KMS-11 (cell line): ENCODE results near the gene OLFML2B.
A peak's percentile ranks its signal among the peaks of the same experiment; 100 is the strongest.

Experiments
- H2AFZ ChIP-seq: fragments of 200-600 bp; sonication (generic); 2 replicates; pipeline ENCODE4 v1.6.1; 2016; ENCODE audit warnings: antibody characterized with exemption, mixed run types, low read depth
- H3K27ac ChIP-seq: fragments of 200-600 bp; sonication (generic); 2 replicates; pipeline ENCODE4 v1.6.1; 2016; ENCODE audit warnings: mild to moderate bottlenecking, mixed run types
- H3K27me3 ChIP-seq: fragments of 200-600 bp; sonication (generic); 2 replicates; pipeline ENCODE4 v1.6.1; 2017; ENCODE audit warnings: mild to moderate bottlenecking, low read depth, mixed run types, moderate library complexity; ENCODE audit not compliant: insufficient read depth
- H3K36me3 ChIP-seq: fragments of 200-600 bp; sonication (generic); 2 replicates; pipeline ENCODE4 v1.6.1; 2017; ENCODE audit warnings: mild to moderate bottlenecking, mixed run types; ENCODE audit not compliant: insufficient read depth
- H3K4me1 ChIP-seq: fragments of 200-600 bp; sonication (generic); 2 replicates; pipeline ENCODE4 v1.6.1; 2016; ENCODE audit warnings: mild to moderate bottlenecking, low read depth, mixed run types; ENCODE audit not compliant: poor library complexity, severe bottlenecking
- H3K4me2 ChIP-seq: fragments of 200-600 bp; sonication (generic); 2 replicates; pipeline ENCODE4 v1.7.0; 2016; ENCODE audit warnings: mild to moderate bottlenecking, mixed run types
- H3K4me3 ChIP-seq: fragments of 200-600 bp; sonication (generic); IDR thresholded peaks from 2 replicates; pipeline ENCODE4 v1.6.1; 2017; ENCODE audit warnings: low read depth, low read length, mixed read lengths; ENCODE audit not compliant: insufficient read depth
- H3K79me2 ChIP-seq: fragments of 200-600 bp; sonication (generic); 2 replicates; pipeline ENCODE4 v1.6.1; 2016; ENCODE audit warnings: low read depth, mixed run types; ENCODE audit not compliant: insufficient read depth
- H3K9ac ChIP-seq: fragments of 200-600 bp; sonication (generic); 2 replicates; pipeline ENCODE4 v1.6.1; 2016; ENCODE audit warnings: mild to moderate bottlenecking, mixed run types
- H4K20me1 ChIP-seq: fragments of 200-600 bp; sonication (generic); 2 replicates; pipeline ENCODE4 v1.6.1; 2016; ENCODE audit warnings: mild to moderate bottlenecking, mixed run types; ENCODE audit not compliant: insufficient read depth
- CTCF ChIP-seq: fragments of 200-600 bp; sonication (generic); conservative IDR thresholded peaks from 2 replicates; pipeline ENCODE4 v1.6.1; 2017; ENCODE audit warnings: low read depth, mild to moderate bottlenecking, antibody characterized with exemption, low read length, moderate library complexity, mixed read lengths

The OLFML2B gene

DNA sequence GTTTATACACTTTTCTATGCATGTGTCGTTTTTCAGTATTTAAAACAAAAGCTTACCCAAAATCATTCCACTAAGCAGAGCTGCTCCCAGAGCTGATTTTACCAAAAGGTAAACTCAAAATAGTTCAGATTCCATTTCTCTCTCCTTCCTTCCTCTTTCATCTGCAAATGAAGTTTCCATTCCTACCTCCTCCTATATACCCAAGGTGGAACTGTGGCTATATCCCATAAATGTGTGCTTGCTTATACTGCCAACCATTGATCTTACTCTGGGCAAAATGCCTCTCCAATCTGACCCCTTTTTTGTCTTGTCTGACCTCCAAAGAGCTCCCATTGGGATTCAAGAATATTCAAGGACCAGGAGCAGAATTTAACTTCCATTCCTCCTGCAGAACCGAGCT is 9.5 kb downstream of the OLFML2B start:
- 0 out of 2 replicates have a peak, but pooled peaks cover 9% of the 10 kb centered on the region for H3K79me2 ChIP-seq
- no peak overlapping the region for H3K9ac ChIP-seq
- H3K27ac ChIP-seq, result no peak overlapping the region
- H2AFZ ChIP-seq, result no peak overlapping the region
- no peaks in the 10 kb centered on the region for H3K27me3 ChIP-seq
- H3K4me3 ChIP-seq, result no peak overlapping the region
- no peak for TF ChIP-seq CTCF
- H3K4me2 ChIP-seq, result no peak overlapping the region
- no peaks in the 10 kb centered on the region for H3K36me3 ChIP-seq
- H4K20me1 ChIP-seq, result no peaks in the 10 kb centered on the region
- H3K4me1 ChIP-seq, result peaks cover 89% of the 10 kb centered on the region

DNA sequence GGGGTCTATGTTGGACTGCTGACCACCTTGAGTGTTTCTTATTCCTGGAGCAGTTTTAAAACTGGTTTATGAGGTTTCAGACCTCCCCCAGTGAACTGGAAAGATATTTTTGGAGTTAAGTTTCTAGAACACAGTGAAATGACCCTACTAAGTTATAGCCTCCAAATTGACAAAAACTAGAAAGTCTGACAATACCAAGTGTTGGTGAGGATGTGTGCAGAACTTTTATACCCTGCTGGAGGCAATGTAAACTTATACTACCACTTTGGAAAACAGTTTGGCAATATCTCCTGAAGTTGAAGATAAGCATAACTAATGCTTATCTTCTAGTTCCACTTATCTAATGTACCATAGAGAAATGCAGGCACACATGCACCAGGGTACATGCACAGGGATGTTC is 10.4 kb downstream of the OLFML2B start:
- H2AFZ ChIP-seq, result no peak overlapping the region
- H3K27ac ChIP-seq, result no peak overlapping the region
- no peaks in the 10 kb centered on the region for H3K36me3 ChIP-seq
- no peaks in the 10 kb centered on the region for H3K79me2 ChIP-seq
- no peak overlapping the region for H3K4me2 ChIP-seq
- H3K9ac ChIP-seq, result no peak overlapping the region
- no peaks in the 10 kb centered on the region for H4K20me1 ChIP-seq
- peaks cover 89% of the 10 kb centered on the region for H3K4me1 ChIP-seq
- H3K27me3 ChIP-seq, result no peaks in the 10 kb centered on the region
- H3K4me3 ChIP-seq, result no peak overlapping the region
- no peak for TF ChIP-seq CTCF

- no peak for TF ChIP-seq CTCF
- H3K9ac ChIP-seq, result no peak overlapping the region
- no peaks in the 10 kb centered on the region for H3K27me3 ChIP-seq
- H2AFZ ChIP-seq, result no peak overlapping the region
- no peak overlapping the region for H3K4me3 ChIP-seq
- peak overlapping the region; percentile 20; the same call in 1 of the 2 replicates for H3K27ac ChIP-seq
- H3K4me2 ChIP-seq, result peak overlapping the region; percentile 63
- H3K4me1 ChIP-seq, result peaks cover 90% of the 10 kb centered on the region
- no peaks in the 10 kb centered on the region for H4K20me1 ChIP-seq
- H3K79me2 ChIP-seq, result no peaks in the 10 kb centered on the region
- no peaks in the 10 kb centered on the region for H3K36me3 ChIP-seq
Observed at GRCh38 chr1:162011337-162012012, 12.2 kb downstream of the OLFML2B start.

DNA sequence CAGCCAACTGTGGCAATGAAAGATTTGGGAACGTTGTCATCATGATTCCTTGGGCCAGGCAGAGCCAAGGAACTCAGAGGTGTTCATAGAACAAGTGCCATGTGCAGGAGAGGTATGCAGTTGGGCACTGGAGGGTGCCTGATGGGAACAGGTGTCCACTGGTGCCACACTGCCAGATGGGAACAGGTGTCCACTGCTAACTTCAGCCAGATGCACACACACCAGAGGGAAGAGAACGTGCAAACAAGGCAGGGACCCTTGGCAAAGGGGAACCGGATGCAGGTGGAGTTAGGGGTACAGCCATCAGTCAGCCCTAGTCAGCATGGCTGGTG is 13.5 kb downstream of the OLFML2B start:
- no peak overlapping the region for H3K4me3 ChIP-seq
- peaks cover 90% of the 10 kb centered on the region for H3K4me1 ChIP-seq
- H3K36me3 ChIP-seq, result no peaks in the 10 kb centered on the region
- H2AFZ ChIP-seq, result no peak overlapping the region
- peak overlapping the region; percentile 20; the same call in 1 of the 2 replicates for H3K27ac ChIP-seq
- no peaks in the 10 kb centered on the region for H4K20me1 ChIP-seq
- H3K9ac ChIP-seq, result no peak overlapping the region
- no peaks in the 10 kb centered on the region for H3K27me3 ChIP-seq
- peak overlapping the region; percentile 63; the same call in 1 of the 2 replicates for H3K4me2 ChIP-seq
- no peak for TF ChIP-seq CTCF
- no peaks in the 10 kb centered on the region for H3K79me2 ChIP-seq
